HEK293 (cell line): ENCODE measurements around the gene SLC9A9.

ENCODE experiments used
- CTCF ChIA-PET: fragments of 350-600 bp; formaldehyde crosslinking; extraction: SDS; loops from one replicate; lab custom pipeline; 2021; ENCODE audit warnings: antibody characterized with exemption; lab: Yijun Ruan, JAX
- POLR2A ChIA-PET: fragments of 300-600 bp; formaldehyde crosslinking; extraction: SDS; loops from one replicate; lab custom pipeline; 2020; ENCODE audit warnings: antibody characterized with exemption, inconsistent platforms; lab: Yijun Ruan, JAX
- H3K27ac ChIP-seq: fragments of 200-500 bp; sonication (Bioruptor generic); 2 replicates; pipeline ENCODE4 v1.5.1; 2014; ENCODE audit warnings: low read depth, low read length, control low read depth, inconsistent platforms; ENCODE audit errors: extremely low read depth
- H3K36me3 ChIP-seq, 2 experiments: fragments of 200-500 bp in 1 of 2; sonication (Bioruptor generic) in 1 of 2; 1 replicate in 1 of 2; 2 replicates in 1 of 2; pipeline ENCODE4 v1.5.1; 2014 to 2017; ENCODE audit warnings: inconsistent platforms in 2 of 2, low read length in 2 of 2; ENCODE audit not compliant: control insufficient read depth in 2 of 2, insufficient read depth in 1 of 2
- H3K4me1 ChIP-seq: fragments of 200-500 bp; sonication (Bioruptor generic); 2 replicates; pipeline ENCODE4 v1.5.1; 2014; ENCODE audit warnings: mild to moderate bottlenecking, low read length, inconsistent platforms; ENCODE audit not compliant: control insufficient read depth, insufficient read depth
- H3K4me3 ChIP-seq: 2 replicates; pipeline ENCODE4 v1.5.1; 2011; ENCODE audit warnings: low read depth, mild to moderate bottlenecking, control low read depth, low read length, moderate library complexity
- H3K9me3 ChIP-seq: fragments of 200-500 bp; sonication (Bioruptor generic); 2 replicates; pipeline ENCODE4 v1.5.1; 2014; ENCODE audit warnings: low read depth, low read length, inconsistent platforms; ENCODE audit not compliant: control insufficient read depth, insufficient read depth
- GLI2 ChIP-seq: fragments of 450-650 bp; formaldehyde crosslinking; IDR thresholded peaks from 2 replicates; pipeline ENCODE4; 2017; ENCODE audit warnings: missing biosample characterization, missing genetic modification characterization, low read depth, borderline replicate concordance
- HIC1 ChIP-seq: fragments of 450-650 bp; formaldehyde crosslinking; IDR thresholded peaks from 2 replicates; pipeline ENCODE4 v1.5.1; 2016; ENCODE audit warnings: missing biosample characterization, missing genetic modification characterization
- KLF10 ChIP-seq: fragments of 450-650 bp; IDR thresholded peaks from 2 replicates; pipeline ENCODE4 v1.5.1; 2018; ENCODE audit warnings: missing biosample characterization, mild to moderate bottlenecking, missing genetic modification characterization
- PATZ1 ChIP-seq: fragments of 450-650 bp; formaldehyde crosslinking; IDR thresholded peaks from 2 replicates; pipeline ENCODE4 v1.5.1; 2016; ENCODE audit warnings: missing biosample characterization, missing genetic modification characterization
- PRDM1 ChIP-seq: fragments of 450-650 bp; formaldehyde crosslinking; IDR thresholded peaks from 2 replicates; pipeline ENCODE4; 2016; ENCODE audit warnings: missing biosample characterization, missing genetic modification characterization
- PRDM4 ChIP-seq: fragments of 450-650 bp; formaldehyde crosslinking; IDR thresholded peaks from 2 replicates; pipeline ENCODE4 v1.5.1; 2017; ENCODE audit warnings: missing biosample characterization, missing genetic modification characterization
- PRDM6 ChIP-seq: fragments of 450-650 bp; formaldehyde crosslinking; IDR thresholded peaks from 2 replicates; pipeline ENCODE4 v1.5.1; 2017; ENCODE audit warnings: missing biosample characterization, missing genetic modification characterization
- SP2 ChIP-seq: fragments of 450-650 bp; formaldehyde crosslinking; IDR thresholded peaks from 2 replicates; pipeline ENCODE4 v1.5.1; 2016; ENCODE audit warnings: missing biosample characterization, missing genetic modification characterization
- ZBTB11 ChIP-seq: fragments of 450-650 bp; formaldehyde crosslinking; conservative IDR thresholded peaks from 2 replicates; pipeline ENCODE4 v1.5.1; 2016; ENCODE audit warnings: low read depth, missing biosample characterization, missing genetic modification characterization
- ZBTB20 ChIP-seq: fragments of 450-650 bp; formaldehyde crosslinking; IDR thresholded peaks from 2 replicates; pipeline ENCODE4 v1.5.1; 2016; ENCODE audit warnings: missing biosample characterization, missing genetic modification characterization
- ZNF280D ChIP-seq: fragments of 450-650 bp; formaldehyde crosslinking; IDR thresholded peaks from 2 replicates; pipeline ENCODE4 v1.5.1; 2016; ENCODE audit warnings: missing biosample characterization, missing genetic modification characterization
- ZNF433 ChIP-seq: fragments of 450-650 bp; formaldehyde crosslinking; IDR thresholded peaks from 2 replicates; pipeline ENCODE4 v1.5.1; 2016; ENCODE audit warnings: missing biosample characterization, missing genetic modification characterization, low read depth
- ZNF555 ChIP-seq: fragments of 450-650 bp; formaldehyde crosslinking; conservative IDR thresholded peaks from 2 replicates; pipeline ENCODE4 v1.5.1; 2017; ENCODE audit warnings: missing biosample characterization, mild to moderate bottlenecking, missing genetic modification characterization, inconsistent platforms
- ZNF626 ChIP-seq: fragments of 450-650 bp; sonication (Bioruptor Pico); formaldehyde crosslinking; IDR thresholded peaks from 2 replicates; pipeline ENCODE4 v1.5.1; 2018; ENCODE audit warnings: missing biosample characterization, missing genetic modification characterization, inconsistent platforms
- ZNF639 ChIP-seq: fragments of 450-650 bp; formaldehyde crosslinking; IDR thresholded peaks from 2 replicates; pipeline ENCODE4 v1.5.1; 2016; ENCODE audit warnings: missing biosample characterization, missing genetic modification characterization
- ZSCAN16 ChIP-seq: fragments of 450-650 bp; formaldehyde crosslinking; IDR thresholded peaks from 2 replicates; pipeline ENCODE4 v1.5.1; 2016; ENCODE audit warnings: missing biosample characterization, missing genetic modification characterization
- ZSCAN23 ChIP-seq: fragments of 450-650 bp; formaldehyde crosslinking; IDR thresholded peaks from 2 replicates; pipeline ENCODE4 v1.5.1; 2016; ENCODE audit warnings: missing biosample characterization, missing genetic modification characterization

SLC9A9 gene

GRCh38 chr3:143351354-143351753 lies 496.9 kb downstream of the SLC9A9 start (continued):
- TF ChIP-seq ZBTB11 (tag by site-specific recombination) (no peak), PRDM4 (no peak), ZNF433 (tag by site-specific recombination) (no peak)

GRCh38 chr3:143349455-143349854 lies 498.8 kb downstream of the SLC9A9 start:
- POLR2A ChIA-PET, result no interaction called here
- CTCF ChIA-PET, result no interaction called here
- H3K36me3 ChIP-seq, result no peaks in the 10 kb centered on the region
- TF ChIP-seq PRDM1 (tag by site-specific recombination), result no peak
- TF ChIP-seq ZNF626 (tag by site-specific recombination), result no peak
- no peak for TF ChIP-seq KLF10 (tag by site-specific recombination)
- no peak for TF ChIP-seq GLI2 (tag by site-specific recombination)
- TF ChIP-seq SP2 (tag by site-specific recombination), result no peak
- no peak for TF ChIP-seq ZNF433 (tag by site-specific recombination)
- TF ChIP-seq ZNF639 (tag by site-specific recombination), result no peak
- no peak for TF ChIP-seq PRDM6
- TF ChIP-seq ZNF280D (tag by site-specific recombination), result no peak
- no peak for TF ChIP-seq HIC1 (tag by site-specific recombination)
- no peak for TF ChIP-seq ZSCAN16 (tag by site-specific recombination)
- TF ChIP-seq PATZ1, result no peak
- no peak for TF ChIP-seq ZNF555 (tag by site-specific recombination)
- TF ChIP-seq ZBTB20, result no peak
- TF ChIP-seq ZSCAN23 (tag by site-specific recombination), result no peak

More at GRCh38 chr3:143349455-143349854, 498.8 kb downstream of the SLC9A9 start:
- Histone ChIP-seq H3K4me3 (no peak overlapping the region), H3K9me3 (no peaks in the 10 kb centered on the region), H3K27ac (no peak overlapping the region), H3K4me1 (no peaks in the 10 kb centered on the region; the same call in 1 of the 2 replicates)
